HepG2 (cell line): ENCODE data around the gene SLC25A44.

ENCODE experiments used
- BRF2 ChIP-seq: sonication (generic); formaldehyde crosslinking; IDR thresholded peaks from 2 replicates; pipeline ENCODE4 v1.8.1; 2022; ENCODE audit warnings: mild to moderate bottlenecking, missing genetic modification reagents
- CEBPB ChIP-seq: IDR thresholded peaks from 2 replicates; pipeline ENCODE4 v1.6.1; 2011; ENCODE audit warnings: low read depth, low read length, improper control_type of control experiment, borderline replicate concordance
- CREB1 ChIP-seq, 2 experiments: fragments of 450-650 bp in 1 of 2; IDR thresholded peaks; 2 replicates each; pipeline ENCODE4 v1.6.1; 2016 to 2017; ENCODE audit warnings: control low read depth in 1 of 2, mild to moderate bottlenecking in 1 of 2, missing compliant biosample characterization in 1 of 2, missing genetic modification characterization in 1 of 2
- MNT ChIP-seq: fragments of 450-650 bp; IDR thresholded peaks from 2 replicates; pipeline ENCODE4 v1.6.1; 2016
- MXD4 ChIP-seq: IDR thresholded peaks from 2 replicates; pipeline ENCODE4 v1.6.1; 2016; ENCODE audit warnings: mild to moderate bottlenecking, missing biosample characterization, missing genetic modification reagents
- MYNN ChIP-seq: sonication (generic); formaldehyde crosslinking; IDR thresholded peaks from 2 replicates; pipeline ENCODE4 v1.4.0; 2020; ENCODE audit warnings: mild to moderate bottlenecking, low read depth, missing genetic modification reagents
- NFYB ChIP-seq: sonication (generic); formaldehyde crosslinking; IDR thresholded peaks from 2 replicates; pipeline ENCODE4 v1.4.0; 2020; ENCODE audit warnings: missing genetic modification reagents
- YY1 ChIP-seq: IDR thresholded peaks from 2 replicates; pipeline ENCODE4 v1.6.1; 2011; ENCODE audit warnings: low read length, low read depth, moderate library complexity, mild to moderate bottlenecking; ENCODE audit not compliant: insufficient read depth, insufficient replicate concordance
- ZNF121 ChIP-seq: sonication (generic); formaldehyde crosslinking; IDR thresholded peaks from 2 replicates; pipeline ENCODE4 v1.5.0; 2020; ENCODE audit warnings: mild to moderate bottlenecking, missing genetic modification reagents
- TF ChIP-seq, protein P1 (sequence below): sonication (generic); formaldehyde crosslinking; IDR thresholded peaks from 2 replicates; pipeline ENCODE4 v1.5.0; 2020; ENCODE audit warnings: mild to moderate bottlenecking, missing genetic modification reagents, moderate library complexity

DNA sequence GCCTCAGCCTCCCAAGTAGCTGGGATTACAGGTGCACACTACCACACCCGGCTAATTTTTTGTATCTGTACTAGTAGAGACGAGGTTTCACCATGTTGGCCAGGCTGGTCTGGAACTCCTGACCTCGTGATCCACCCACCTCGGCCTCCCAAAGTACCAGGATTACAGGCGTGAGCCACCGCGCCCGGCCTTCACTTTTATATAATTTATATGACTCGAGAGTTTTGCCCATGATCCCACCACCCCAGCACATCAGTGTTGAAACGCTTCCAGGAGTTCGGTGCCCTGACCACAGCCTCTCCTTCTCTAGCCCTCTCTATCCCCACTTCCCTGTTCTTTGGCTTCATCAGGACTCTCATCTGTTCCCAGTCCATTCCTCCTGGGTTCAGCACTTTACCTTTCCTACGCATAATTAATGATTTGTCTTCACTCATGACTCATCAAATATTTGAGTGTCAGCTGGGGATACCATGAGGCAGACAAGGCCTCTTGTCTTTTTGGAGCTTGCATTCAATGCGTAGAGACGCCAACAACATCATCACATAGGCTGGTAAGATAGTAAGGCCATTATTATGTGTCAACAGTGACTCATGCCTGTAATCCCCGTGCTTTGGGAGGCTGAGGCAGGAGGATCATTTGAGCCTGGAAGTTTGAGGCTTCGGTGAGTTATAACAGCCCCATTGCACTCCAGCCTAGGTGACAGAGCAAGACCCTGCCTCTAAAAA is 20.3 kb downstream of the SLC25A44 start:
- TF ChIP-seq BRF2 (no peak), ZNF121 (no peak), NFYB (CRISPR knock-in tag) (no peak), MYNN (CRISPR knock-in tag) (no peak), CREB1 (IDR thresholded peaks at IDR 0.05) (no peak), CREB1 (CRISPR knock-in tag; IDR thresholded peaks at IDR 0.05) (no peak), YY1 (no peak), CEBPB (no peak), MNT (no peak), MXD4 (CRISPR knock-in tag) (no peak)
- TF ChIP-seq, protein P1, sequence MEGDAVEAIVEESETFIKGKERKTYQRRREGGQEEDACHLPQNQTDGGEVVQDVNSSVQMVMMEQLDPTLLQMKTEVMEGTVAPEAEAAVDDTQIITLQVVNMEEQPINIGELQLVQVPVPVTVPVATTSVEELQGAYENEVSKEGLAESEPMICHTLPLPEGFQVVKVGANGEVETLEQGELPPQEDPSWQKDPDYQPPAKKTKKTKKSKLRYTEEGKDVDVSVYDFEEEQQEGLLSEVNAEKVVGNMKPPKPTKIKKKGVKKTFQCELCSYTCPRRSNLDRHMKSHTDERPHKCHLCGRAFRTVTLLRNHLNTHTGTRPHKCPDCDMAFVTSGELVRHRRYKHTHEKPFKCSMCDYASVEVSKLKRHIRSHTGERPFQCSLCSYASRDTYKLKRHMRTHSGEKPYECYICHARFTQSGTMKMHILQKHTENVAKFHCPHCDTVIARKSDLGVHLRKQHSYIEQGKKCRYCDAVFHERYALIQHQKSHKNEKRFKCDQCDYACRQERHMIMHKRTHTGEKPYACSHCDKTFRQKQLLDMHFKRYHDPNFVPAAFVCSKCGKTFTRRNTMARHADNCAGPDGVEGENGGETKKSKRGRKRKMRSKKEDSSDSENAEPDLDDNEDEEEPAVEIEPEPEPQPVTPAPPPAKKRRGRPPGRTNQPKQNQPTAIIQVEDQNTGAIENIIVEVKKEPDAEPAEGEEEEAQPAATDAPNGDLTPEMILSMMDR (CRISPR knock-in tag), result no peak
